SU-DHL-6 (cell line): ENCODE results near the gene LRP4.

Experiments
- CTCF ChIP-seq: fragments of 200-600 bp; sonication (generic); IDR thresholded peaks from one replicate; pipeline ENCODE4 v1.5.1; 2017; ENCODE audit warnings: antibody characterized with exemption, mild to moderate bottlenecking, low read length, moderate library complexity; ENCODE audit not compliant: insufficient read depth, poor library complexity, severe bottlenecking
- EZH2phosphoT487 ChIP-seq: fragments of 200-600 bp; sonication (generic), shearing (Covaris generic); conservative IDR thresholded peaks from 2 replicates; pipeline ENCODE4 v1.6.1; 2018; ENCODE audit warnings: mild to moderate bottlenecking, antibody characterized with exemption, low read length, moderate library complexity, mixed read lengths

- TF ChIP-seq CTCF, result no peak
- TF ChIP-seq EZH2phosphoT487, result no peak
Measured at GRCh38 chr11:46874586-46874985, 43.8 kb downstream of the LRP4 start.
